GM23248 (cell line): Measurements from ENCODE around the gene CYGB. TPM values are rescaled to one million over a fixed set of nuclear protein-coding genes. Genes with fewer than 3 reads are reported as not detected.

Experiments used
- DNase-seq: peaks from one replicate; pipeline ENCODE4 v3.0.0-alpha.2; 2015
- H2AFZ ChIP-seq: fragments of 200-600 bp; sonication (generic); 2 replicates; pipeline ENCODE4 v1.6.1; 2016; ENCODE audit warnings: antibody characterized with exemption
- H3F3A ChIP-seq: fragments of 200-600 bp; sonication (generic); 2 replicates; pipeline ENCODE4 v1.6.1; 2016; ENCODE audit warnings: mild to moderate bottlenecking, antibody characterized with exemption, mixed run types; ENCODE audit not compliant: insufficient read depth
- H3K27ac ChIP-seq: fragments of 200-600 bp; sonication (generic); 2 replicates; pipeline ENCODE4 v1.5.1; 2016; ENCODE audit warnings: mild to moderate bottlenecking
- H3K27me3 ChIP-seq: fragments of 200-600 bp; sonication (generic); replicated peaks from 2 replicates; pipeline ENCODE4 v1.6.1; 2016; ENCODE audit warnings: mild to moderate bottlenecking; ENCODE audit not compliant: insufficient read depth
- H3K36me3 ChIP-seq: fragments of 200-600 bp; sonication (generic); 2 replicates; pipeline ENCODE4 v1.6.1; 2016; ENCODE audit warnings: low read depth, mild to moderate bottlenecking
- H3K4me1 ChIP-seq: fragments of 200-600 bp; sonication (generic); 2 replicates; pipeline ENCODE4 v1.6.1; 2016; ENCODE audit warnings: mild to moderate bottlenecking; ENCODE audit not compliant: insufficient read depth
- H3K4me2 ChIP-seq: fragments of 200-600 bp; sonication (generic); one replicate; pipeline ENCODE4 v1.6.1; 2016; ENCODE audit warnings: mild to moderate bottlenecking; ENCODE audit not compliant: unreplicated experiment
- H3K4me3 ChIP-seq: fragments of 200-600 bp; sonication (generic); 2 replicates; pipeline ENCODE4 v1.5.1; 2016; ENCODE audit warnings: mild to moderate bottlenecking
- H3K79me2 ChIP-seq: fragments of 200-600 bp; sonication (generic); 2 replicates; pipeline ENCODE4 v1.6.1; 2016; ENCODE audit warnings: mild to moderate bottlenecking; ENCODE audit not compliant: insufficient read depth
- H3K9ac ChIP-seq: fragments of 200-600 bp; sonication (generic); 2 replicates; pipeline ENCODE4 v1.6.1; 2016; ENCODE audit warnings: mild to moderate bottlenecking
- H3K9me2 ChIP-seq: fragments of 200-600 bp; sonication (generic); 2 replicates; pipeline ENCODE4 v1.6.1; 2016; ENCODE audit warnings: mixed run types, mild to moderate bottlenecking, moderate library complexity; ENCODE audit not compliant: insufficient read depth
- H3K9me3 ChIP-seq: fragments of 200-600 bp; sonication (generic); one replicate; pipeline ENCODE4 v1.6.1; 2017; ENCODE audit warnings: low read depth
- H4K20me1 ChIP-seq: fragments of 200-600 bp; sonication (generic); 2 replicates; pipeline ENCODE4 v1.6.0; 2016; ENCODE audit not compliant: insufficient read depth
- EZH2 ChIP-seq: fragments of 200-600 bp; sonication (generic); IDR thresholded peaks from 2 replicates; pipeline ENCODE4 v1.6.1; 2018; ENCODE audit warnings: antibody characterized with exemption, mild to moderate bottlenecking; ENCODE audit not compliant: insufficient read depth, poor library complexity, severe bottlenecking
- EZH2phosphoT487 ChIP-seq: fragments of 200-600 bp; sonication (generic); IDR thresholded peaks from 2 replicates; pipeline ENCODE4 v1.6.1; 2018; ENCODE audit warnings: antibody characterized with exemption, moderate library complexity, mild to moderate bottlenecking, low read depth; ENCODE audit not compliant: insufficient read depth
- WGBS, 2 experiments: methylation state at CpG; one replicate each; pipeline ENCODE4 v1.1.6; 2015 to 2017; ENCODE audit warnings: low lambda C conversion rate in 2 of 2, low coverage in 1 of 2; ENCODE audit errors: missing lambda C conversion rate in 2 of 2; 5-methylcytosine and 5-hydroxymethylcytosine counted together
- in situ Hi-C: fragments of 300-500 bp; cut with MboI; formaldehyde crosslinking; loops from 2 replicates; pipeline ENCODE4 v1.15.0; 2020
- polyA plus RNA-seq: library from polyadenylated mRNA; unstranded; fragments of >200 nt; fragmentation: Nextera tagmentation; extraction: Ambion mirVana; gene quantifications from 2 replicates; pipeline ENCODE4 v1.2.1, GENCODE V29; 2016
- total RNA-seq: library from RNA; depleted of rRNA; stranded (reverse); fragments of >200 nt; shearing (Covaris generic); gene quantifications from 2 replicates; pipeline ENCODE4 v1.2.3, GENCODE V29; 2014

The CYGB gene
- total and polyA plus RNA-seq, 2 experiments from 2014 or later: 1.1 to 8.3 TPM

DNA sequence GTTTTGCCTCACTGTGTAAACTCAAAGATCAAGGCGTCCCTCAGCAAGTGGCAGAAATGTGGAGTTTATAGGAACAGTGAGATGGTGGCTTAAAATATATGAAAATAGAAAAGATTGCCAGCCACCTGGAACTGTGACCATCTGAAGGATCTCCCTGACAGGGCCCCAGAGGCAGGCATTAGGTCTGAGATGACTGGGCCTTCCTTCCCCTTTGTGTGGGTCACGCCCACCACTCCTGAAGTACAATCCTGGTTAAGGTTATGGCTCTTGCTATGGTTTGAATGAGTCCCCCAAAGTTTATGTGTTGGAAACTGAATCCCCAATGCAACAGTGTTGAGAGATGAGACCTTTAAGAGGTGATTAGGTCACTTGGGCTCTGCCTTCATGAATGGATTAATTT is 41.8 kb upstream of the CYGB start:
- Histone ChIP-seq H3K27me3 (no peaks in the 10 kb centered on the region), H3K9me3 (no peaks in the 10 kb centered on the region), H3K9ac (no peak overlapping the region), H3F3A (peaks cover 2% of the 10 kb centered on the region; the same call in 1 of the 2 replicates), H3K4me1 (no peaks in the 10 kb centered on the region), H3K36me3 (no peaks in the 10 kb centered on the region), H3K79me2 (no peaks in the 10 kb centered on the region), H3K9me2 (no peaks in the 10 kb centered on the region), H2AFZ (no peak overlapping the region), H4K20me1 (no peaks in the 10 kb centered on the region), H3K4me3 (no peak overlapping the region), H3K4me2 (no peak overlapping the region), H3K27ac (no peak overlapping the region)
- in situ Hi-C loops: loop anchor here (25.0 kb wide), 1 partner anchor 92 kb away; no protein-coding TSS in a partner anchor
- WGBS, 2 experiments: 96 to 99% methylated on average over 2 of the region's 2 CpGs
- no peak for DNase-seq
- TF ChIP-seq EZH2phosphoT487 (no peak), EZH2 (no peak)

- H3K36me3 ChIP-seq: no peaks in the 10 kb centered on the region
- H3K4me3 ChIP-seq: no peak overlapping the region
- no peaks in the 10 kb centered on the region for H3K4me1 ChIP-seq
These were observed 40.9 kb upstream of the CYGB start for GRCh38 chr17:76578376-76578775.

GRCh38 chr17:76577876-76578275 is 40.4 kb upstream of the CYGB start:
- Histone ChIP-seq H3K79me2 (no peaks in the 10 kb centered on the region), H3K36me3 (no peaks in the 10 kb centered on the region), H4K20me1 (no peaks in the 10 kb centered on the region), H3K4me2 (no peak overlapping the region), H3K9me2 (no peaks in the 10 kb centered on the region), H3K9ac (no peak overlapping the region), H3K4me3 (no peak overlapping the region), H2AFZ (no peak overlapping the region), H3F3A (no peaks in the 10 kb centered on the region), H3K4me1 (no peaks in the 10 kb centered on the region), H3K27me3 (no peaks in the 10 kb centered on the region), H3K27ac (no peak overlapping the region), H3K9me3 (no peaks in the 10 kb centered on the region)
- TF ChIP-seq EZH2 (no peak), EZH2phosphoT487 (no peak)
- no peak for DNase-seq
- WGBS, 2 experiments: 94% methylated on average over 7 of the region's 7 CpGs
- in situ Hi-C loops: loop anchor here (25.0 kb wide), 1 partner anchor 91 kb away; no protein-coding TSS in a partner anchor

More at GRCh38 chr17:76578376-76578775, 40.9 kb upstream of the CYGB start:
- Histone ChIP-seq H3K27ac (no peak overlapping the region), H2AFZ (no peak overlapping the region), H3K27me3 (no peaks in the 10 kb centered on the region), H3K79me2 (no peaks in the 10 kb centered on the region), H3K9ac (no peak overlapping the region), H3K4me2 (no peak overlapping the region), H4K20me1 (no peaks in the 10 kb centered on the region), H3K9me2 (no peaks in the 10 kb centered on the region), H3F3A (no peaks in the 10 kb centered on the region), H3K9me3 (no peaks in the 10 kb centered on the region)
- TF ChIP-seq EZH2phosphoT487 (no peak), EZH2 (no peak)
- WGBS, 2 experiments: 79 to 84% methylated on average over 5 of the region's 5 CpGs
- DNase-seq: no peak
- in situ Hi-C loops: loop anchor here (25.0 kb wide), 1 partner anchor 91 kb away; no protein-coding TSS in a partner anchor

- Histone ChIP-seq H3K9ac (no peak overlapping the region), H3K9me2 (no peaks in the 10 kb centered on the region), H3F3A (no peaks in the 10 kb centered on the region), H3K27ac (no peak overlapping the region), H3K36me3 (no peaks in the 10 kb centered on the region), H3K4me2 (no peak overlapping the region), H3K79me2 (no peaks in the 10 kb centered on the region), H3K4me3 (no peak overlapping the region), H3K9me3 (no peaks in the 10 kb centered on the region), H4K20me1 (no peaks in the 10 kb centered on the region), H3K27me3 (no peaks in the 10 kb centered on the region), H3K4me1 (no peaks in the 10 kb centered on the region), H2AFZ (no peak overlapping the region)
- TF ChIP-seq EZH2phosphoT487: no peak
- no peak for DNase-seq
- in situ Hi-C loops: loop anchor here (25.0 kb wide), 1 partner anchor 89 kb away; no protein-coding TSS in a partner anchor
- 85 to 89% methylated on average over 9 of the region's 9 CpGs for WGBS, 2 experiments
These were observed 38.7 kb upstream of the CYGB start for GRCh38 chr17:76576189-76576588.

- no peaks in the 10 kb centered on the region for H3F3A ChIP-seq
- no peak overlapping the region for H2AFZ ChIP-seq
- no peak overlapping the region for H3K4me3 ChIP-seq
- in situ Hi-C loops: loop anchor here (25.0 kb wide), 1 partner anchor 88 kb away; no protein-coding TSS in a partner anchor
- no peak overlapping the region for H3K27ac ChIP-seq
- H3K79me2 ChIP-seq: no peaks in the 10 kb centered on the region
- TF ChIP-seq EZH2 (no peak), EZH2phosphoT487 (no peak)
- no peak overlapping the region for H3K9ac ChIP-seq
- WGBS, 2 experiments: 70 to 72% methylated on average over 5 of the region's 5 CpGs
- H3K36me3 ChIP-seq: no peaks in the 10 kb centered on the region
- DNase-seq: no peak
- H3K9me2 ChIP-seq: no peaks in the 10 kb centered on the region
- H3K4me1 ChIP-seq: no peaks in the 10 kb centered on the region
- no peaks in the 10 kb centered on the region for H3K9me3 ChIP-seq
- no peaks in the 10 kb centered on the region for H4K20me1 ChIP-seq
- H3K27me3 ChIP-seq: no peaks in the 10 kb centered on the region
- H3K4me2 ChIP-seq: no peak overlapping the region
These were observed 38.1 kb upstream of the CYGB start for GRCh38 chr17:76575570-76575969.
